Transverse colon (tissue), 3 donors: ENCODE measurements around the gene KRT4.

Source experiments
- EP300 ChIP-seq: sonication (generic); formaldehyde crosslinking; IDR thresholded peaks from one replicate; pipeline ENCODE4 v1.6.1; 2017; ENCODE audit warnings: antibody characterized with exemption, low read depth
- TF ChIP-seq, protein P1 (sequence below), 5 experiments: fragments of 200-600 bp in 3 of 5; fragments of 450-650 bp in 2 of 5; sonication (generic) in 3 of 5; IDR thresholded peaks; 1 replicate in 2 of 5; 2 replicates in 3 of 5; pipeline ENCODE4 v1.5.1; 2016 to 2017; ENCODE audit warnings: antibody characterized with exemption in 5 of 5, inconsistent platforms in 3 of 5, mild to moderate bottlenecking in 2 of 5, moderate library complexity in 1 of 5

DNA sequence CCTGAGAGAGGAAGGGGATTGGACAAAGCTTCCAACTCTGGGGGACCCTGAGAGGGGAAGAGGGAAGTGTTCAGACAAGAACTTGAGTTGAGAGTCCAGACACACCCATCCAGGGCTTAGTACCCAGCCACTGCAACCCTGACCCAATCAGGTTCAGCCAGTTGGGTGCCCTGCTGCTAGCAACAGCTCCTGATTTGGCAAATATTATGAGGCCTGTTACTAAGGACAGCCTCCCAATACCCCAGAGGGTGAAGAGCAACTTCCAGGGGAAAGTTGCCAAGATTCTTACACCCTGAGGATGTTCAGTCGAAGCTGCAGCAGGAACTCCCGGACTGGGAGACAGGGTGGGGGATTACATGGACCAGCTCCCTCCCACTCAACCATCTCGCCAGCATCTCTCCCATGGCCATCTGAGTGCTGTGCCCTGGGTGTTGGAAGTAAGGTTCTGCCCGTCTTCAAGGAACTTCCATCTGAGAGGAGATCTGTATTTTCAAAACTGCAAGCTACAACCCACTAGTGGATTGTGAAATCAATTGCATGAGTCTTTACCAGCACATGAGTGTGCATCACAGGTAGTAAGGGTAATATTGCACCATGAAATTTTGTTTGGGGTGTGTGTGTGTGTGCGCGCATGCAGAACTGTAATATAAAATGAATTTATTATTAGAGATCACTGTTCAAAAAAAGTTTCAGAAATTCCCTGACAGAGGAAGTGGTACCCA is 46.3 kb upstream of the KRT4 start:
- TF ChIP-seq, protein P1, sequence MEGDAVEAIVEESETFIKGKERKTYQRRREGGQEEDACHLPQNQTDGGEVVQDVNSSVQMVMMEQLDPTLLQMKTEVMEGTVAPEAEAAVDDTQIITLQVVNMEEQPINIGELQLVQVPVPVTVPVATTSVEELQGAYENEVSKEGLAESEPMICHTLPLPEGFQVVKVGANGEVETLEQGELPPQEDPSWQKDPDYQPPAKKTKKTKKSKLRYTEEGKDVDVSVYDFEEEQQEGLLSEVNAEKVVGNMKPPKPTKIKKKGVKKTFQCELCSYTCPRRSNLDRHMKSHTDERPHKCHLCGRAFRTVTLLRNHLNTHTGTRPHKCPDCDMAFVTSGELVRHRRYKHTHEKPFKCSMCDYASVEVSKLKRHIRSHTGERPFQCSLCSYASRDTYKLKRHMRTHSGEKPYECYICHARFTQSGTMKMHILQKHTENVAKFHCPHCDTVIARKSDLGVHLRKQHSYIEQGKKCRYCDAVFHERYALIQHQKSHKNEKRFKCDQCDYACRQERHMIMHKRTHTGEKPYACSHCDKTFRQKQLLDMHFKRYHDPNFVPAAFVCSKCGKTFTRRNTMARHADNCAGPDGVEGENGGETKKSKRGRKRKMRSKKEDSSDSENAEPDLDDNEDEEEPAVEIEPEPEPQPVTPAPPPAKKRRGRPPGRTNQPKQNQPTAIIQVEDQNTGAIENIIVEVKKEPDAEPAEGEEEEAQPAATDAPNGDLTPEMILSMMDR (IDR thresholded peaks at IDR 0.05): no peak
- TF ChIP-seq EP300: no peak
